Uterus (tissue), 4 donors: ENCODE data around the gene ERCC1. TPM values are rescaled to one million over a fixed set of nuclear protein-coding genes. Genes with fewer than 3 reads are reported as not detected.
"Not testable (repeated sequence)": the region's sequence is repeated elsewhere in the genome, so short reads cannot be mapped to it uniquely, and the experiment has no call there.

Experiments used
- DNase-seq, 2 donors: peaks; one replicate each; pipeline ENCODE4 v3.0.0-alpha.2; 2019 to 2020
- H3K27ac ChIP-seq, 2 donors: fragments of 200-600 bp; sonication (generic); 1 replicate in 1 of 2; 2 replicates in 1 of 2; pipeline ENCODE4 v1.5.1; 2016 to 2018
- H3K27me3 ChIP-seq, 2 donors: fragments of 200-600 bp; sonication (generic); one replicate each; pipeline ENCODE4 v1.5.1; 2018 to 2019; ENCODE audit warnings: control low read depth in 1 of 2
- H3K36me3 ChIP-seq, 2 donors: fragments of 200-600 bp; sonication (generic); one replicate each; pipeline ENCODE4 v1.5.1; 2019; ENCODE audit warnings: control low read depth in 1 of 2
- H3K4me1 ChIP-seq, 2 donors: fragments of 200-600 bp; sonication (generic); one replicate each; pipeline ENCODE4 v1.5.1; 2018 to 2019; ENCODE audit warnings: control low read depth in 1 of 2
- H3K4me3 ChIP-seq, 2 donors: fragments of 200-600 bp; sonication (generic); 1 replicate in 1 of 2; 2 replicates in 1 of 2; pipeline ENCODE4 v1.5.1; 2018 to 2019; ENCODE audit warnings: mild to moderate bottlenecking in 1 of 2
- H3K9me3 ChIP-seq, 2 donors: fragments of 200-600 bp; sonication (generic); one replicate each; pipeline ENCODE4 v1.5.1; 2019; ENCODE audit warnings: control low read depth in 1 of 2
- CTCF ChIP-seq, 4 experiments: fragments of 200-600 bp in 2 of 4; fragments of 450-650 bp in 2 of 4; sonication (generic) in 2 of 4; IDR thresholded peaks; one replicate each; pipeline ENCODE4 v1.5.1; 2016 to 2019; ENCODE audit warnings: antibody characterized with exemption in 4 of 4, mild to moderate bottlenecking in 2 of 4, moderate library complexity in 1 of 4
- POLR2A ChIP-seq, 2 donors: fragments of 450-650 bp; IDR thresholded peaks; one replicate each; pipeline ENCODE4 v1.6.1; 2016; ENCODE audit warnings: antibody characterized with exemption in 2 of 2, mild to moderate bottlenecking in 1 of 2, moderate library complexity in 1 of 2
- intact Hi-C: fragments of 100-400 bp; cut with DNase I; formaldehyde crosslinking; loops from one replicate; pipeline ENCODE4 v1.15.1; 2023; ENCODE audit warnings: low total_unique reads
- total RNA-seq, 4 donors: library from RNA; depleted of rRNA in 3 of 4; stranded (reverse); fragments of >200 nt in 3 of 4; gene quantifications; one replicate each; pipeline versions ENCODE4 v1.1.0 to v1.2.4, GENCODE V29; 2014 to 2023
- donor health status: DM: yes; HTN: yes; CAD: no.

ERCC1 gene
- total RNA-seq, 4 donors from 2014 or later: 37.9 to 130 (median 68.0) TPM

GRCh38 chr19:45440873-45441654 lies 17.3 kb upstream of the ERCC1 start:
- intact Hi-C loops: no loop called here
- peaks cover 0 to 6% of the 10 kb centered on the region in 2 donors for H3K4me1 ChIP-seq
- DNase-seq: no peak
- H3K36me3 ChIP-seq: no peaks in the 10 kb centered on the region
- no peaks in the 10 kb centered on the region for H3K27me3 ChIP-seq
- peak overlapping the region; percentile 96 for H3K27ac ChIP-seq
- H3K4me3 ChIP-seq: no peak overlapping the region
- no peaks in the 10 kb centered on the region for H3K9me3 ChIP-seq
- no peak for TF ChIP-seq CTCF (IDR thresholded peaks at IDR 0.05)
- no peak for TF ChIP-seq POLR2A (IDR thresholded peaks at IDR 0.05)

GRCh38 chr19:45440259-45440638 lies 16.5 kb upstream of the ERCC1 start:
- Histone ChIP-seq H3K9me3 (no peaks in the 10 kb centered on the region), H3K27me3 (no peaks in the 10 kb centered on the region), H3K36me3 (no peaks in the 10 kb centered on the region), H3K27ac (peak overlapping the region; percentile 96), H3K4me3 (peak overlapping the region; percentile 20 to 65), H3K4me1 (peaks cover 0 to 6% of the 10 kb centered on the region in 2 donors)
- DNase-seq: no peak
- intact Hi-C loops: no loop called here
- TF ChIP-seq CTCF (IDR thresholded peaks at IDR 0.05) (no peak), POLR2A (IDR thresholded peaks at IDR 0.05) (no peak)

DNA sequence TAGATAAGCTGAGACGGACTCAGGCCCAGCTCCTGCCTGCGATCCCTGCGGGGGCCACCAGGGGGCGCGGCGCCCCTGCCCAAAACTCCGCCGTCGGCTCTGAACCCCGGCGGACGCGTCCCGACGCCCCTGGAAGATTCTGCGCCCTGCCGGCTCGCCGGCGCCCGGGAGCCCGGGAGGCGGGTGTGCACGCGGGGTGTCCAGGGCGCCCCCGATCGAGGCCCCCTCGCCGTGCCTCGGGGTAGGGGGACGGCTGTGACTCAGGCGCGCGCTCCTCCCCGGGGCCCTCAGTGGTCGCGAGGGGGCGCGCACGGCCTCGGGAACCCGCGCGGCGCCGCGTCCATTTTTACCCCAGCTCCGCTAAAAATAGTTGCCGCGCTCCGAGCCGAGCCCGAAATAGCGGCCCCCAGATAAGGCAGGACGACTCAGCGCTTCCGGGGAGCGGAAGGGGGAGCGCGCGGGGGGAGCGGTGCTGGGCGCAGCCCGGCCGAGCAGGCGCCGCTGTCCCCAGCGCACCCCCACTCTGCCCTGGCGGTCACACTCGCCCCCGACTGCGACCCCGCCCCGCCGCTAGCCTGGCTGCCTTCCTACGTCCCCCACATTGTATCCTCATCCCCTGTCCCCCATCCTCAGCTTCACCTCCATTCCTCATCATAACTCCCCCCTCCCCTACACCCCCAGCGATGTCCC lies 16.0 kb upstream of the ERCC1 start:
- peak; percentile 90 to 92 for DNase-seq
- peaks cover 0 to 6% of the 10 kb centered on the region in 2 donors for H3K4me1 ChIP-seq
- TF ChIP-seq CTCF (IDR thresholded peaks at IDR 0.05) (peak; percentile 99), POLR2A (IDR thresholded peaks at IDR 0.05) (peak; percentile 14 to 44)
- H3K27ac ChIP-seq: peak overlapping the region; percentile 96
- intact Hi-C loops: loop anchor here (2.0 kb wide), 1 partner anchor 39 kb away; no protein-coding TSS in a partner anchor
- no peaks in the 10 kb centered on the region for H3K27me3 ChIP-seq
- H3K9me3 ChIP-seq: no peaks in the 10 kb centered on the region
- H3K4me3 ChIP-seq: peak overlapping the region; percentile 20 to 65
- no peaks in the 10 kb centered on the region for H3K36me3 ChIP-seq

GRCh38 chr19:45439190-45439568 lies 15.5 kb upstream of the ERCC1 start:
- H3K36me3 ChIP-seq: no peaks in the 10 kb centered on the region
- no peak for DNase-seq
- no peaks in the 10 kb centered on the region for H3K9me3 ChIP-seq
- peak overlapping the region; percentile 20 to 65 for H3K4me3 ChIP-seq
- no peaks in the 10 kb centered on the region for H3K27me3 ChIP-seq
- TF ChIP-seq POLR2A (IDR thresholded peaks at IDR 0.05) (no peak), CTCF (IDR thresholded peaks at IDR 0.05) (no peak)
- H3K27ac ChIP-seq: peak overlapping the region; percentile 96
- intact Hi-C loops: loop anchor here (2.0 kb wide), 1 partner anchor 40 kb away; no protein-coding TSS in a partner anchor
- H3K4me1 ChIP-seq: peaks cover 0 to 6% of the 10 kb centered on the region in 2 donors

DNA sequence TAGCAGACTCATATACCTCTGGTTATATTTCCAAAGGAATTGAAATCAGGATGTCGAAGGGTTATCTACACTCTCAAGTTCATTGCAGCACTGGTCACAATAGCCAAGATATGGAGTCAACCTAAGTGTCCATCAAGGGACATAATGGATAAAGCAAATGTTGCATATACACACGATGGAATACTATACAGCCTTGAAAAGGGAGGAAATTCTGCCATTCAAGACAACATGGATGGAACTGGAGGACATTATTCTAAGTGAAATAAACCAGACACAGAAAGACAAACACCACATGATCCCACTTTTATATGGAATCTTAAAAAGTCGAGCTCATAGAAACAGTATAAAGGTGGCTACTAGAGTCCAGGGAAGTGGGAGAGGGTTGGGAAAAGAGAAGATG lies 13.6 kb upstream of the ERCC1 start:
- no peaks in the 10 kb centered on the region for H3K9me3 ChIP-seq
- no peaks in the 10 kb centered on the region for H3K27me3 ChIP-seq
- no peak for DNase-seq
- H3K4me1 ChIP-seq: no peaks in the 10 kb centered on the region
- H3K27ac ChIP-seq: no peak overlapping the region
- H3K36me3 ChIP-seq: no peaks in the 10 kb centered on the region
- intact Hi-C loops: no loop called here
- TF ChIP-seq POLR2A (IDR thresholded peaks at IDR 0.05) (no peak), CTCF (IDR thresholded peaks at IDR 0.05) (no peak)
- no peak overlapping the region for H3K4me3 ChIP-seq

DNA sequence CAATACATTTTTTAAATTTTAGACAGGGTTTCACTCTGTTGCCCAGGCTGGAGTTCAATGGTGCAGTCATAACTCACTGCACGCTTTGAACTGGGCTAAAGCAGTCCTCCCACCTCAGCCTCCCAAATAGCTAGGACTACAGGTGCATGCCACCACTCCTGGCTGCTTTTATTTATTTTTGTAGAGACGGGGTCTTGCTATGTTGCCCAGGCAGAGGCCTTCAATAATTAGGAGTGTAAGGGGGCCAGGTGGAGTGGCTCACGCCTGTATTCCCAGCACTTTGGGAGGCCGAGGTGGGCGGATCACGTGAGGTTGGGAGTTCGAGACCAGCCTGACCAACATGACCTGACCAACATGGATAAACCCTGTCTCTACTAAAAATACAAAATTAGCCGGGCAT lies 8.8 kb upstream of the ERCC1 start:
- H3K9me3 ChIP-seq, H3K4me1 ChIP-seq, DNase-seq, H3K27me3 ChIP-seq, H3K36me3 ChIP-seq, intact Hi-C loops, H3K27ac ChIP-seq, H3K4me3 ChIP-seq: not testable (repeated sequence)

GRCh38 chr19:45431008-45431407 lies 7.3 kb upstream of the ERCC1 start:
- H3K27me3 ChIP-seq, H3K27ac ChIP-seq, H3K9me3 ChIP-seq, H3K4me1 ChIP-seq, intact Hi-C loops, DNase-seq, H3K4me3 ChIP-seq, H3K36me3 ChIP-seq: not testable (repeated sequence)

DNA sequence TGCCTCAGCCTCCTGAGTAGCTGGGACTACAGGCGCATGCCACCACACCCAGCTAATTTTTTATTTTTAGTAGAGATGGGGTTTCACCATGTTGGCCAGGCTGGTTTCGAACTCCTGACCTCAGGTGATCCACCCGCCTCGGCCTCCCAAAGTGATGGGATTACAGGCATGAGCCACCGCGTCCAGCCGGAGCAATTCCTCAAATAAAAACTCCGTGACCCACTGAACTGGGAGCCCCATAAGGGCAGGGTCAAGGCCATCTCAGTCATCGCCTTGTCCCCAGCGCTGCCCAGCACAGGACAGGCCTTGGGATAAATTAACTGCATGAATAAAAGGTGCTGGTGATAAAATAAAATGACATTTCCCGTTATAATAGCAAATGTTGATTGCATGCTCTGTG lies 6.2 kb upstream of the ERCC1 start:
- intact Hi-C loops: not testable (repeated sequence)

More for the DNA sequence above, 6.2 kb upstream of the ERCC1 start:
- DNase-seq, H3K9me3 ChIP-seq, H3K4me1 ChIP-seq, H3K36me3 ChIP-seq, H3K27me3 ChIP-seq, H3K4me3 ChIP-seq, H3K27ac ChIP-seq: not testable (repeated sequence)
